Breast epithelium (tissue), 4 donors: ENCODE measurements around the gene F10. TPM values are rescaled to one million over a fixed set of nuclear protein-coding genes. Genes with fewer than 3 reads are reported as not detected.
A peak's percentile ranks its signal among the peaks of the same experiment; 100 is the strongest.

ENCODE experiments used
- DNase-seq, 2 donors: peaks; one replicate each; pipeline ENCODE4 v3.0.0-alpha.2; 2019; ENCODE audit warnings: low spot score in 2 of 2
- H3K27ac ChIP-seq, 2 donors: fragments of 200-600 bp; sonication (generic) in 1 of 2; one replicate each; pipeline ENCODE4 v1.5.1; 2016 to 2019; ENCODE audit warnings: mild to moderate bottlenecking in 1 of 2
- H3K27me3 ChIP-seq, 2 donors: fragments of 200-600 bp; sonication (generic) in 1 of 2; one replicate each; pipeline versions ENCODE4 v1.5.1 to v1.6.0; 2017 to 2019; ENCODE audit warnings: control low read depth in 1 of 2, mild to moderate bottlenecking in 1 of 2
- H3K36me3 ChIP-seq: fragments of 200-600 bp; one replicate; pipeline ENCODE4 v1.5.1; 2019
- H3K4me1 ChIP-seq, 2 donors: fragments of 200-600 bp; sonication (generic); one replicate each; pipeline ENCODE4 v1.5.1; 2016 to 2019; ENCODE audit warnings: control low read depth in 1 of 2
- H3K4me3 ChIP-seq, 3 donors: fragments of 200-600 bp; sonication (generic); 1 replicate in 2 of 3; 2 replicates in 1 of 3; pipeline ENCODE4 v1.5.1; 2016 to 2019; ENCODE audit warnings: mild to moderate bottlenecking in 3 of 3, moderate library complexity in 2 of 3
- H3K9me3 ChIP-seq, 2 donors: fragments of 200-600 bp; sonication (generic) in 1 of 2; one replicate each; pipeline ENCODE4 v1.5.1; 2016 to 2019; ENCODE audit warnings: control low read depth in 1 of 2
- POLR2A ChIP-seq: fragments of 450-650 bp; IDR thresholded peaks from one replicate; pipeline ENCODE4 v1.6.1; 2016; ENCODE audit warnings: antibody characterized with exemption, mild to moderate bottlenecking, moderate library complexity
- POLR2AphosphoS5 ChIP-seq, 3 donors: sonication (generic); formaldehyde crosslinking; IDR thresholded peaks; one replicate each; pipeline ENCODE4 v1.6.1; 2017; ENCODE audit warnings: antibody characterized with exemption in 3 of 3
- intact Hi-C: fragments of 100-400 bp; cut with DNase I; formaldehyde crosslinking; loops from one replicate; pipeline ENCODE4 v1.15.1; 2023; ENCODE audit warnings: low total_unique reads
- total RNA-seq, 3 donors: library from RNA; depleted of rRNA; stranded (reverse); fragments of >200 nt; gene quantifications; one replicate each; pipeline ENCODE4 v1.1.0, GENCODE V29; 2016
- TF ChIP-seq, protein P1 (sequence below), 3 donors: fragments of 450-650 bp; IDR thresholded peaks; one replicate each; pipeline ENCODE4 v1.5.1; 2016 to 2017; ENCODE audit warnings: antibody characterized with exemption in 3 of 3, mild to moderate bottlenecking in 3 of 3, moderate library complexity in 3 of 3

The F10 gene
- total RNA-seq, 3 donors from 2014 or later = 5.1 to 63.2 (median 8.2) TPM

DNA sequence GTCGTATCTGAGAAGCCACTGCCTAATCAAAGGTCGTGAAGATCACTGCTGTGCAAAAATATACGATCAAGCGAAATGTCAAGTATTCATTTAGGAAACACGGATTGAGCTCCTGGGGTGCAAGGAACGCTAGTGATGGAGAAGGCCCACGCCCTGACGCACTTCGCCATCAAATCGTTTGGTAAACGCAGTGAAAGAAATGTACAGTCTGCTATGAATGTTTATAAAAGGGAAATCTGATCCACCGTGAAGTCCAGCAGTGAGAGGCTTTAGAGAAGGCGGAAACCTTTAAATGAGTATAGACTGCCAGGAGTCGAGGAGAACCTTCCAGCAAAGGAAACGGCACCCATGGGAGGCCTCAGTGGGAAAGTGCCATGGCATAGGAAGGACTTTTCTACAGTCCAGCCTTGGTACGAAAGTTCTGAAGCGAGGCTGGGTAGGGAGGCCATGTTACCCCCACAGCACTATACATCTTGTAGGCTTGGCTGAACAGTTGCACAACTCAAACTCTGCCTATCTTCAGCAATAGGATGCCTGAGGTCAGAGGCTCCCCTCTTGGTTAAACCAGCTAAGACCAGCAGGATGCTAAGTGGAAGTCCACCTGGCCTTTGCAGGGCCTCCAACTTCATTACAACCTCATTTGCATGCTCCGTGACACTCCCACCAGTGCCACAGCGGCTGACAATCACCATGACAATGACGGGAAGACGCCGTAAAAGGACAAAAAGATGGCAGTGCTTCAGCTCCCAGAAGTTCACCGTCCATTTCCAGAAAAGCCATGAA, 65.5 kb downstream of the F10 start:
- Histone ChIP-seq H3K4me3 (no peak overlapping the region), H3K27me3 (no peaks in the 10 kb centered on the region), H3K27ac (no peak overlapping the region), H3K36me3 (no peaks in the 10 kb centered on the region), H3K9me3 (no peaks in the 10 kb centered on the region), H3K4me1 (no peaks in the 10 kb centered on the region)
- intact Hi-C loops = no loop called here
- DNase-seq = no peak
- TF ChIP-seq POLR2A (no peak), POLR2AphosphoS5 (IDR thresholded peaks at IDR 0.05) (no peak)
- TF ChIP-seq, protein P1, sequence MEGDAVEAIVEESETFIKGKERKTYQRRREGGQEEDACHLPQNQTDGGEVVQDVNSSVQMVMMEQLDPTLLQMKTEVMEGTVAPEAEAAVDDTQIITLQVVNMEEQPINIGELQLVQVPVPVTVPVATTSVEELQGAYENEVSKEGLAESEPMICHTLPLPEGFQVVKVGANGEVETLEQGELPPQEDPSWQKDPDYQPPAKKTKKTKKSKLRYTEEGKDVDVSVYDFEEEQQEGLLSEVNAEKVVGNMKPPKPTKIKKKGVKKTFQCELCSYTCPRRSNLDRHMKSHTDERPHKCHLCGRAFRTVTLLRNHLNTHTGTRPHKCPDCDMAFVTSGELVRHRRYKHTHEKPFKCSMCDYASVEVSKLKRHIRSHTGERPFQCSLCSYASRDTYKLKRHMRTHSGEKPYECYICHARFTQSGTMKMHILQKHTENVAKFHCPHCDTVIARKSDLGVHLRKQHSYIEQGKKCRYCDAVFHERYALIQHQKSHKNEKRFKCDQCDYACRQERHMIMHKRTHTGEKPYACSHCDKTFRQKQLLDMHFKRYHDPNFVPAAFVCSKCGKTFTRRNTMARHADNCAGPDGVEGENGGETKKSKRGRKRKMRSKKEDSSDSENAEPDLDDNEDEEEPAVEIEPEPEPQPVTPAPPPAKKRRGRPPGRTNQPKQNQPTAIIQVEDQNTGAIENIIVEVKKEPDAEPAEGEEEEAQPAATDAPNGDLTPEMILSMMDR (IDR thresholded peaks at IDR 0.05) = no peak

DNA sequence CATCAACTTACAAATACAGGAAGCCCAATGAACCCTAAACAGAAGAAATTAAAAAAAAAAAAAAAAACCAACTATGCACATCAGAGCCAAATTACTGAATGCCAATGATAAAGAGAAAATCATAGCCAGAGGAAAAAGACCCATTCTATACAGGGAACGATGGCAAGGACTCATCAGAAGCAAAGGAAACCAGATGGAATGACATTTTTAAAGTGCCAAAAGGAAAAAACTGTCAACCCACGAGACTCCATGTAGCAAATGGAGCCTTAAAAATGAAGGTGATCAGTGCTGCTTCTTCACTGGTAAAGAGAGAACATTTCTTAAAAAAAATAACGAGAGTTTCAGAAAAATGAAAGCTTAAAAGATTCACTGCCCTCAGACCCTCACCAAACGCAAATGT, 67.6 kb downstream of the F10 start:
- no peaks in the 10 kb centered on the region for H3K9me3 ChIP-seq
- TF ChIP-seq, protein P1 (IDR thresholded peaks at IDR 0.05) = no peak
- TF ChIP-seq POLR2A (no peak), POLR2AphosphoS5 (IDR thresholded peaks at IDR 0.05) (no peak)
- no peak overlapping the region for H3K4me3 ChIP-seq
- no peak overlapping the region for H3K27ac ChIP-seq
- no peak for DNase-seq
- intact Hi-C loops = no loop called here
- H3K27me3 ChIP-seq = no peaks in the 10 kb centered on the region
- no peaks in the 10 kb centered on the region for H3K36me3 ChIP-seq
- H3K4me1 ChIP-seq = no peaks in the 10 kb centered on the region

DNA sequence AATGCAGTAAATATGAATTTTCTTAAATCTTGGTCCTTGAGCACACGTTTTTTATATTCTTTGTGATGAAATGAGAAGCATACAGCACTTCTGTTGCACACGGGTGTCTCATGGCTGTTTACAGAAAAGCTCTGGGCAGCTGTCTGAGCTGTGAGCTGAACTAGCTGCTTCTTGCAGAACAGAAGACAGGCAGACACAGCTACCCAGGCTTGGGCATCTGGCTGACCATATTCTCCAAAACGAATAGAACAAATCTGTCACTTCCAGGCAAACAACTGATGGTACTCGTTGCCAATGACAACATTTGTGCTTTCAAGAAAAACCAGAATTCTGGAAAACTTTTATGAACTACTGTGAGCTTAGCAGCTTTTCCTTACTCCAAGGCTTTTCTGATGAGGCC, 69.7 kb downstream of the F10 start:
- no peaks in the 10 kb centered on the region for H3K9me3 ChIP-seq
- no peak overlapping the region for H3K27ac ChIP-seq
- DNase-seq = no peak
- no peaks in the 10 kb centered on the region for H3K36me3 ChIP-seq
- no peaks in the 10 kb centered on the region for H3K4me1 ChIP-seq
- TF ChIP-seq, protein P1 (IDR thresholded peaks at IDR 0.05) = no peak
- no peak for TF ChIP-seq POLR2AphosphoS5 (IDR thresholded peaks at IDR 0.05)
- no peak for TF ChIP-seq POLR2A
- intact Hi-C loops = no loop called here
- no peaks in the 10 kb centered on the region for H3K27me3 ChIP-seq
- no peak overlapping the region for H3K4me3 ChIP-seq

DNA sequence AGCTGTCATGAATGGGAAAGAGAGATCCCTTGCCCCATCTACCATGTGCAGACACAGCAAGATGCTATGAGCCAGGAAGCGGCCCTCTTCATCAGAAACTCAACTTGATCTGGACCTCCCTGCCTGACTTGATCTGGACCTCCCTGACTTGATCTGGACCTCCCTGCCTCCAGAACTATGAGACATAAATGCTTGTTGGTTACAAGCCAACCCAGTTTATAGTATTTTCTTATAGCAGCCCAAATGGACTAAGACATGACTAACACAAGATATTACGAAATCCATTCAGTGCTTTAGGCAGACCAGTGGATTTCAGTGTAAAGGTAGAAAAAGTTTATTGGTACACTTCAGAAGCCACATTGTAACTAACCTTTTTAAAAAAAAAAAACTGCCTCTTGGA, 70.3 kb downstream of the F10 start:
- DNase-seq = no peak
- H3K4me1 ChIP-seq = no peaks in the 10 kb centered on the region
- no peak overlapping the region for H3K4me3 ChIP-seq
- H3K27ac ChIP-seq = no peak overlapping the region
- H3K27me3 ChIP-seq = no peaks in the 10 kb centered on the region
- no peak for TF ChIP-seq POLR2AphosphoS5 (IDR thresholded peaks at IDR 0.05)
- no peak for TF ChIP-seq POLR2A
- TF ChIP-seq, protein P1 (IDR thresholded peaks at IDR 0.05) = no peak
- no peaks in the 10 kb centered on the region for H3K9me3 ChIP-seq
- no peaks in the 10 kb centered on the region for H3K36me3 ChIP-seq
- intact Hi-C loops = no loop called here

DNA sequence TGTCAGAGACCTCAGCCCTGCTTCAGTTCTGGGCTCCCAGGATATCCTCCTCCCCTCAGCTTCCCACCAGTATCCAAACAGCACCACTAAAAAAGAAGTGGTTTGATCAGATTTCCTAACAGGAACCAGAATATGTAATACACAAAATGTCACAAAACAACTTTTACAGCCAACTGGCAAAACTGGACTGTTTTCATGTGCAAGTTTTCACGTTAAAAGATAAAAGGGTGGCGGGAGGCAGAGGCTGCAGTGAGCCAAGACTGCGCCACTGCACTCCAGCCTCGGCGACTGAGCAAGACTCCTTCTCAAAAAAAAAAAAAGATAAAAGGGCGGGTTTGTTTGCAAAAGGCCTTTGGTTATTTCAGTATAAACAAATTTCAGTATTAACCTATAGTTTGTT, 72.8 kb downstream of the F10 start:
- Histone ChIP-seq H3K27ac (peak overlapping the region; percentile 10 to 41), H3K9me3 (no peaks in the 10 kb centered on the region), H3K27me3 (no peaks in the 10 kb centered on the region), H3K36me3 (no peaks in the 10 kb centered on the region), H3K4me3 (no peak overlapping the region), H3K4me1 (no peaks in the 10 kb centered on the region)
- DNase-seq = no peak
- TF ChIP-seq POLR2A (no peak), POLR2AphosphoS5 (IDR thresholded peaks at IDR 0.05) (no peak)
- TF ChIP-seq, protein P1 (IDR thresholded peaks at IDR 0.05) = no peak
- intact Hi-C loops = no loop called here
